ENCODE measurements around the gene AKT3. TPM values are rescaled to one million over a fixed set of nuclear protein-coding genes. Genes with fewer than 3 reads are reported as not detected.

AKT3 gene
- total RNA-seq, 4 donors from 2014 or later, result 3.8 to 31.7 (median 8.6) TPM

DNA sequence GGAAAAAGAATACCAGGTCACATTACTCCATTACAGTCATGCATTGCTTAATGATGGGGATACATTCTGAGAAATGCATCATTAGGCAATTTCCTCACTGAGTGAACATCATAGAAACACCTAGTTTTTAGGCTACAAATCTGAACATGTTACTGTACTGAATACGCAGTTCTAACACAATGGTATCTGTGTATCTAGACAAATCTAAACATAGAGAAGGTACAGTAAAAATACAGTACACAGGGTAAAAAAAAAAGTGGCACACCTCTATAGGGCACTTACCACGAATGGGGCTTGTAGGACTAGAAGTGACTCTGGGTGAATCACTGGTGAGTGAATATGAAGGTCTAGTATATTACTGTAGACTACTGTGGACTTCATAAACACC is 115.7 kb downstream of the AKT3 start:
- H3K27ac ChIP-seq, result no peak overlapping the region
- DNase-seq (ENCODE audit: low spot score in 2 of 2), result no peak
- H3K4me3 ChIP-seq, result no peak overlapping the region
- no peaks in the 10 kb centered on the region for H3K9me3 ChIP-seq
- no peaks in the 10 kb centered on the region for H3K4me1 ChIP-seq
- no peaks in the 10 kb centered on the region for H3K36me3 ChIP-seq
- 65% methylated on average over 2 of the region's 2 CpGs for WGBS
- TF ChIP-seq, protein P1, sequence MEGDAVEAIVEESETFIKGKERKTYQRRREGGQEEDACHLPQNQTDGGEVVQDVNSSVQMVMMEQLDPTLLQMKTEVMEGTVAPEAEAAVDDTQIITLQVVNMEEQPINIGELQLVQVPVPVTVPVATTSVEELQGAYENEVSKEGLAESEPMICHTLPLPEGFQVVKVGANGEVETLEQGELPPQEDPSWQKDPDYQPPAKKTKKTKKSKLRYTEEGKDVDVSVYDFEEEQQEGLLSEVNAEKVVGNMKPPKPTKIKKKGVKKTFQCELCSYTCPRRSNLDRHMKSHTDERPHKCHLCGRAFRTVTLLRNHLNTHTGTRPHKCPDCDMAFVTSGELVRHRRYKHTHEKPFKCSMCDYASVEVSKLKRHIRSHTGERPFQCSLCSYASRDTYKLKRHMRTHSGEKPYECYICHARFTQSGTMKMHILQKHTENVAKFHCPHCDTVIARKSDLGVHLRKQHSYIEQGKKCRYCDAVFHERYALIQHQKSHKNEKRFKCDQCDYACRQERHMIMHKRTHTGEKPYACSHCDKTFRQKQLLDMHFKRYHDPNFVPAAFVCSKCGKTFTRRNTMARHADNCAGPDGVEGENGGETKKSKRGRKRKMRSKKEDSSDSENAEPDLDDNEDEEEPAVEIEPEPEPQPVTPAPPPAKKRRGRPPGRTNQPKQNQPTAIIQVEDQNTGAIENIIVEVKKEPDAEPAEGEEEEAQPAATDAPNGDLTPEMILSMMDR (IDR thresholded peaks at IDR 0.05), result no peak
- TF ChIP-seq EP300 (IDR thresholded peaks at IDR 0.05), result no peak
- TF ChIP-seq POLR2AphosphoS5 (IDR thresholded peaks at IDR 0.05), result no peak
- TF ChIP-seq POLR2A (IDR thresholded peaks at IDR 0.05), result no peak
- no peaks in the 10 kb centered on the region for H3K27me3 ChIP-seq

DNA sequence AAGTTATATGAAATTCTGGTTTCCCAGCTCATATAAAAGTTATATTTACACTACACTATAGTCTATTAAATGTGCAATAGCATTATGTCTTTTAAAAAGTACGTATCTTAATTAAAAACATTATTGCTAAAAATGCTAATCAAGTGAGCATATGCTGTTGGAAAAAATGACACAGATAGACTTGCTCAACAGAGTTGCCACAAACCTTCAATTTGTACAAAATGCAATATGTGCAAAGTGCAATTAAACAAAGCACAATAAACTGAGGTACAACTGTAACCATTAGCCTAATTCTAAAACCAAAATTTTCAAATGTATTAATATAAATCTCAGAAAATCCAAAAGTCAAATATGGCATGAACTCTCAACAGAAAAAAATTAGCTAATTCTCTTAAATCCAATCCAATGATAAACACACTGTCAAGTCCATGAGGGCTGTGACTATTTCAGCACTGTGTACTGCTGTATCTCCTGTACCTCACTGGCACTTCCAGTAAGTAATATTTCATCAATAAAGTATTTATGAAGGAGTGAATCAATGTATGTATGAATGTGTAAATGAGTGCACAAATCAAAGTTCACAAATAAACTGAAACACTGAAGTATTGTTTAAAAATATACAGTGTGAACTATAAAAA is 116.3 kb downstream of the AKT3 start:
- Histone ChIP-seq H3K4me1 (no peaks in the 10 kb centered on the region), H3K27me3 (no peaks in the 10 kb centered on the region), H3K27ac (no peak overlapping the region), H3K4me3 (no peak overlapping the region), H3K9me3 (no peaks in the 10 kb centered on the region), H3K36me3 (no peaks in the 10 kb centered on the region)
- DNase-seq (ENCODE audit: low spot score in 2 of 2), result no peak
- WGBS, result 90% methylated on average over 1 of the region's 1 CpG
- TF ChIP-seq POLR2AphosphoS5 (IDR thresholded peaks at IDR 0.05) (no peak), EP300 (IDR thresholded peaks at IDR 0.05) (no peak), POLR2A (IDR thresholded peaks at IDR 0.05) (no peak)
- TF ChIP-seq, protein P1 (IDR thresholded peaks at IDR 0.05), result no peak

DNA sequence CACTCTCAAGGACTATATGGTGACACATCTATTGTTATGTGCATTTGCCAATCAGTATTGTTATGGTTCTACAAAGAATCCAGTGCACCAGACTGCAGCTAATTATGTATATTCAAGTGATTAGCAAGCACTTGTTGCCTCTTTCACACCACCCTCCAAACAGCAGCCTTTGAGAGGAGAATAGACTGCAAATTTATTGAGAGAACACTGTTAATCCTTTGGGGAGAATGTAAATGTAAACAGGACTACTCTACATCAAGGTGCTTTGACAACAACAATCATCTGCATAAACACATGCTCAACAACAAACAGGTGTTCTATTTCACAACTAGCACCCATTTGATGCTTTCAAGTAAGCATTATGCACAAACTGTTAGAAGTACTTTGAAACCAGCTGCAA is 117.4 kb downstream of the AKT3 start:
- Histone ChIP-seq H3K4me1 (no peaks in the 10 kb centered on the region), H3K27ac (no peak overlapping the region), H3K4me3 (no peak overlapping the region), H3K36me3 (no peaks in the 10 kb centered on the region), H3K27me3 (no peaks in the 10 kb centered on the region), H3K9me3 (no peaks in the 10 kb centered on the region)
- no peak for DNase-seq (ENCODE audit: low spot score in 2 of 2)
- TF ChIP-seq POLR2A (IDR thresholded peaks at IDR 0.05) (no peak), EP300 (IDR thresholded peaks at IDR 0.05) (no peak), POLR2AphosphoS5 (IDR thresholded peaks at IDR 0.05) (no peak)
- TF ChIP-seq, protein P1 (IDR thresholded peaks at IDR 0.05), result no peak

DNA sequence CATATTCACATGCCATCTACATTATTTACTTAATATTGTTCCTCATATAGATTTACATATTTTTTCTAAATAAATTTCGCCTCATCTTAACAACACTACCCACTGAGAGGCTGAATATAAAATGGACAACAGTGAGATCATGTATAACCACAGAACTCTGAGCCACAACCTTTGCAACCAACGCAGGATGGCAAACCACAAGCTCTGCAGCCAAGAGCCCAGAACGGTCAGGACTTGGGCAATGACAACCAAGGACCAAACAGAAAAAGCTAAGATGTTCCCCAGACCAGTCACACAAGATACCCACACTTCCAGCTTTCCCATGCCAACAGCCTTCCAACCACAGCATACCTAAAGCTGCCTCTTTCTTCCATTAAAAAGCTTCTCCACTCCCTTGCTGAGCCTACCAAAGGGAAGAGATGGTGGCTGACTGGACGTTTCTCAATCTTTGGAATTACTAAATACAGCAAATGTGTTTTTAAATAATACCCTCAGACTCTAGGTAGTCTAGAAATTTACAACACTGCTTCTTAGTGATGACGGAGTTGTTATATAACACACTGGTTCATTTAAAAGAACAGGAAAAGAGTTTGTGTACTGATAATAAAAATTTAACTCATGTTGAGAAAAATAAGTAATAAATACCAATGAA is 117.9 kb downstream of the AKT3 start:
- Histone ChIP-seq H3K27me3 (no peaks in the 10 kb centered on the region), H3K4me1 (no peaks in the 10 kb centered on the region), H3K36me3 (no peaks in the 10 kb centered on the region), H3K9me3 (no peaks in the 10 kb centered on the region), H3K27ac (no peak overlapping the region), H3K4me3 (no peak overlapping the region)
- DNase-seq (ENCODE audit: low spot score in 2 of 2), result no peak
- whole genome bisulfite sequencing, result 71% methylated on average over 5 of the region's 5 CpGs
- TF ChIP-seq, protein P1 (IDR thresholded peaks at IDR 0.05), result no peak
- TF ChIP-seq EP300 (IDR thresholded peaks at IDR 0.05) (no peak), POLR2AphosphoS5 (IDR thresholded peaks at IDR 0.05) (no peak), POLR2A (IDR thresholded peaks at IDR 0.05) (no peak)

DNA sequence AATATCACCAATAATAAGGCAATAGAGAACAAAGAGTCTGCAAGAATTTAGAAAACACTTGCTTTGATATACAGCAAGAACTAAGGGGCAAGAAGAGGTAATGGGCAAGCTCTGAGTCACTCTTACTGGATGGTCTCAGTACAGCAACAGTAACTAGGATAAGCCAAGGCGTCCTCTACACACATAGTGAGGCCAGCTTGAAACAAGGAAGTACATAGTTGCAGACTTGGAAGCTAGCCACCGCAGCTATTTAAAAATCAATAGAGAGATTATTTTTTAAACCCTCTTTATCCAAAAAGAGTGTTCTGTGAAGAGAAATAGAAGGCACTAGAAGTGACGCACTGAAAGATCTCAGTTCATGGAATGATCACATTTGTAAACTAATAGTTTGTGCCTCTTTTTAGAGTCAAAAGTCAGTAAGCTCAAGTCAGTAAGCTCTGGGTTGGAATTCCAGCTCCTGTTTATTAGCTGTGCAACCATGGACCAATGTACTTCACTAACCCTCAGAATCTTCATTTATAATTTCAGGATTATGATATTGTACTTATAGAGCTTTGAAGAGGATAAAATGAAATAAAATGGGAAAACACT is 118.6 kb downstream of the AKT3 start:
- WGBS, result 66% methylated on average over 3 of the region's 3 CpGs
- H3K27me3 ChIP-seq, result no peaks in the 10 kb centered on the region
- H3K4me1 ChIP-seq, result peaks cover 6% of the 10 kb centered on the region
- no peaks in the 10 kb centered on the region for H3K9me3 ChIP-seq
- no peak for DNase-seq (ENCODE audit: low spot score in 2 of 2)
- H3K36me3 ChIP-seq, result no peaks in the 10 kb centered on the region
- TF ChIP-seq POLR2A (IDR thresholded peaks at IDR 0.05) (no peak), POLR2AphosphoS5 (IDR thresholded peaks at IDR 0.05) (no peak), EP300 (IDR thresholded peaks at IDR 0.05) (no peak)
- TF ChIP-seq, protein P1 (IDR thresholded peaks at IDR 0.05), result no peak
- H3K4me3 ChIP-seq, result no peak overlapping the region
- no peak overlapping the region for H3K27ac ChIP-seq

Measured in suprapubic skin (tissue), 4 donors.